AG09319 (cell line): Measurements from ENCODE around the gene GFPT2.

Source experiments
- DNase-seq: peaks from one replicate; pipeline ENCODE4 v3.0.0-alpha.2; 2010; ENCODE audit warnings: low read depth; ENCODE audit errors: extremely low read depth
- TF ChIP-seq, protein P1 (sequence below): IDR thresholded peaks from 2 replicates; pipeline ENCODE4 v1.5.1; 2011; ENCODE audit warnings: low read depth, mild to moderate bottlenecking, inconsistent platforms, low read length, moderate library complexity

GFPT2 gene

DNA sequence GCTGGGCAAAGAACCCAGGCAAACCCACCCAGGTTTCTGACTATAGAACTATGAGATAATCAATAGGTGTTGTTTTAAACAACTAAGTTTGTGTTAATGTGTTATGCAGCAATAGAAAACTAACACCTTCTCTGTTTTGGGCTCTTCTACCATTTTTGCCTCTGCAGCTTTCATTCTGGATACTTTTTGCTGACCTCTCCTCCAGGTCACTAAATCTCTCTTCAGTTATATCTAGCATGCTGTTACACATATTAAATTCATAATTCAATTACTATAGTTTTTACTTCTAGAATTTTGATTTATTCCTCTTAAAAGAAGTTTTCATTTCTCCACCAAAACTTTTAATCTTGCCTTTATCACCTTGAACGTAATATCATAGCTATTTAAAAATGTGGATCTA, 78.4 kb downstream of the GFPT2 start:
- TF ChIP-seq, protein P1, sequence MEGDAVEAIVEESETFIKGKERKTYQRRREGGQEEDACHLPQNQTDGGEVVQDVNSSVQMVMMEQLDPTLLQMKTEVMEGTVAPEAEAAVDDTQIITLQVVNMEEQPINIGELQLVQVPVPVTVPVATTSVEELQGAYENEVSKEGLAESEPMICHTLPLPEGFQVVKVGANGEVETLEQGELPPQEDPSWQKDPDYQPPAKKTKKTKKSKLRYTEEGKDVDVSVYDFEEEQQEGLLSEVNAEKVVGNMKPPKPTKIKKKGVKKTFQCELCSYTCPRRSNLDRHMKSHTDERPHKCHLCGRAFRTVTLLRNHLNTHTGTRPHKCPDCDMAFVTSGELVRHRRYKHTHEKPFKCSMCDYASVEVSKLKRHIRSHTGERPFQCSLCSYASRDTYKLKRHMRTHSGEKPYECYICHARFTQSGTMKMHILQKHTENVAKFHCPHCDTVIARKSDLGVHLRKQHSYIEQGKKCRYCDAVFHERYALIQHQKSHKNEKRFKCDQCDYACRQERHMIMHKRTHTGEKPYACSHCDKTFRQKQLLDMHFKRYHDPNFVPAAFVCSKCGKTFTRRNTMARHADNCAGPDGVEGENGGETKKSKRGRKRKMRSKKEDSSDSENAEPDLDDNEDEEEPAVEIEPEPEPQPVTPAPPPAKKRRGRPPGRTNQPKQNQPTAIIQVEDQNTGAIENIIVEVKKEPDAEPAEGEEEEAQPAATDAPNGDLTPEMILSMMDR, result no peak

DNA sequence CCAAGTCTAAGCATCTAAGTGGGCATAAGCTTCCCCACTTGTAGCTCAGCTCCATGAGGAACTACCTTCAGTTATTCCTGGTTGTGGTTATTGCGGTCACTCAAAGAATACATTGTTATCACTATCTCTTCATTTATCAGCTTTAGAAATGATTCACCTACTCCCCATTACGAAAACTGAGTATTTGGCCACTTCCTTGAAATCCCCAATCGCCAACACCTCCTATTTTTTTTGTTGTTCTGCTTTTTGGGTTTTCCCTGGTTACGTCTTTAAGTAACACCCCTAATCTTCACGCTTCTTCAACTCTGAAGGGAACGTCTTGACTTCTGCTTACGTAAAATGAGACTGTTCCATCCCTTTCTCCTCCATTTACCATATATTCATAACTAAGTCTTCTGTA, 81.9 kb downstream of the GFPT2 start:
- TF ChIP-seq, protein P1, result no peak
- DNase-seq, result no peak

More for the DNA sequence above, 78.4 kb downstream of the GFPT2 start:
- DNase-seq, result no peak

DNA sequence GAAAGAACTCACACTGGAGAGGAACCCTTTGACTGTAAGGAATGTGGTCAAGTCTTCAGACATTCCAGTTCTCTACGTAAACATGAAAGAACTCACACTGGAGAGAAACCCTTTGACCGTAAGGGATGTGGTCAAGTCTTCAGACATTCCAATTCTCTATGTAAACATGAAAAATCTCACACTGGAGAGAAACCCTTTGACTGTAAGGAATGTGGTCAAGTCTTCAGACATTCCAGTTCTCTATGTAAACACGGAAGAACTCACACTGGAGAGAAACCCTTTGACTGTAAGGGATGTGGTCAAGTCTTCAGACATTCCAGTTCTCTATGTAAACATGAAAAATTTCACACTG, 93.9 kb downstream of the GFPT2 start:
- TF ChIP-seq, protein P1, result no peak
- DNase-seq, result no peak

DNA sequence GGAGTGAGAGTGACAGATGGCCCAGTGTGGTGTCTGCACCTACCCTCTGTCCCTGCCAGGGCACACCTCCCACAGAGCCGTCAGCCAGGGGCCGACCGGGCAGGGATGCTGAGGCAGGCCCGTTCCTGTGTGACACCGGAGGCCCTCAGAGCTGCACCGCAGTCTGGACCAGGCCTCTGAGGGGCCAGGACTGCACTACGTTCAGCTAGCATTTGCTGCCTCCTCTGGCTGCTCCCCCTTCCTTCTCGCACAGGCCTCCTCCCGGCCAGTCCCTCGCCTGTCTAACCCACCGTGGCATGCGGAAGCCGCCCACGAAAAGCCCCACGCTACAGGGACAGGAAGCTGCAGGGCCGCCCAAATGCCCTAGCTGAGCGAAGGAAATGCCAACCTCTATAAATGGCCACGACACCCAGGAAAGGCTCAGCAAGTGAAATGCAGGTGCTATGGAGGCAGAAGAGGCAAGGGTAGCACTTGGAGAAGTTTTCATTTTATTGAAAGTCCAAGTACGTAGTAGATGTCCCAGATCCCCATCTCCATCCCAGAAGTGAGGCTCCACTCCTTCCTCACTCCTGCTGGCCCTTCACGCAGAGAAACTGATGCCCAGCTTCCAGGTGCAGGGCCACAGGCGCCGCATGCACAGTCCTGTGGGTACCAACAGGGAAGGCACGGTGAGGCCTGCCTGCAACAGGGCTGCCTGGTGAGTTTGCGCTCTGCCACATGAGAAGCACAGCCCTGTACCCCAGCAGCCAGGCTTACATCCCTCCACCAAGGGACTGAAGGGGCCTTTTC, 99.9 kb downstream of the GFPT2 start:
- TF ChIP-seq, protein P1, result no peak
- no peak for DNase-seq

DNA sequence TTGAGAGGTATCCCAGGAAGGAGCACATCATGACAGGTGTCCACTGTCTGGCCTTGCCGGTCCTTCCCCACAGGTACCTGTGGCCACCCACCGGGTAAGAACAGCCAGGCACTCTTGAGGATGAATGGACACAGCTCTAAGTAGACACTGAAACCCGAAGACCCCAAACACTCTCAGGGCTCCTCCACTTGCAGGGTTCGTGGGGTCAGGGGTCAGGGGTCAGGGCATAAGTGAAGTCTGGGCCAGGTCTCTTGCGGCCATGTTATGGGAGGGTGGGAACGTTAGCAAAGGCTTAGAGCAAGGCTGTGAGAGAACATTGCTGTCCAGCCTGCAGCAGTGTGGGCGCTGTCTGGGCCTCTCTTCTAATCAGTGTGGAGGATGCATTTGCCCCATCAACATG, 101.2 kb downstream of the GFPT2 start:
- no peak for DNase-seq
- TF ChIP-seq, protein P1, result no peak

DNA sequence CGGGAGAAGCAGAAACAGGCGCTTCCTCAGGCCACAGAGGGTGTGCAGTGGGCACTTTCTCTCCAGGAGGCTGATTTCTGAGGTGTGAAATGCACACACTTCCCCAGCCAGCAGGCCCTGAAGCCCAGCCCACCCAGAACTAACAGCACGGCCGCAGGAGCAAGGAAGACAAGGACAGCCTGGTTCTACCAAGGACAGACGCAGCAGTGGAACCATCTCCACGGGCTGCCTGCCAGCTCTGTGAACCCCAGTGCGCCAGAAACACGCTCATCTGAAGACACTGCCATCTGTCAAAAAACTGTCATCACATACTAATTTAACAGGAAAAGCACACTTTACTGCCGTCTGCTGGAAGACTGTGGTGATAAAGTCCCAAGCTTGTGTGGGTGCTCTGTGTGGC, 102.0 kb downstream of the GFPT2 start:
- TF ChIP-seq, protein P1, result no peak
- DNase-seq, result no peak
